HG02870 (cell line): Measurements from ENCODE around the gene ZNF467.

ENCODE experiments used
- ATAC-seq: cut with Tn5 transposase; IDR thresholded peaks from one replicate; pipeline ENCODE4 v1.9.1; 2021; ENCODE audit warnings: mild to moderate bottlenecking, moderate library complexity; ENCODE audit not compliant: unreplicated experiment

ZNF467 gene

GRCh38 chr7:149729983-149730801 is 43.2 kb downstream of the ZNF467 start:
- no peak for ATAC-seq

- no peak for ATAC-seq
Observed at GRCh38 chr7:149729586-149729982, 43.8 kb downstream of the ZNF467 start.

- no peak for ATAC-seq
Observed at GRCh38 chr7:149728491-149729375, 44.7 kb downstream of the ZNF467 start.

GRCh38 chr7:149727899-149728476 is 45.4 kb downstream of the ZNF467 start:
- ATAC-seq: no peak

- ATAC-seq: no peak
Observed at GRCh38 chr7:149727053-149727898, 46.1 kb downstream of the ZNF467 start.

- no peak for ATAC-seq
Observed at GRCh38 chr7:149725916-149726315, 47.5 kb downstream of the ZNF467 start.

- no peak for ATAC-seq
Observed at GRCh38 chr7:149725426-149725821, 48.0 kb downstream of the ZNF467 start.

GRCh38 chr7:149724661-149725425 is 48.5 kb downstream of the ZNF467 start:
- no peak for ATAC-seq

- ATAC-seq: no peak
Observed at GRCh38 chr7:149723795-149724495, 49.4 kb downstream of the ZNF467 start.

- no peak for ATAC-seq
Observed at GRCh38 chr7:149723082-149723767, 50.2 kb downstream of the ZNF467 start.

GRCh38 chr7:149722356-149722957 is 50.9 kb downstream of the ZNF467 start:
- ATAC-seq: no peak

- ATAC-seq: no peak
Observed at GRCh38 chr7:149721084-149721601, 52.2 kb downstream of the ZNF467 start.

GRCh38 chr7:149720372-149721083 is 52.9 kb downstream of the ZNF467 start:
- no peak for ATAC-seq

GRCh38 chr7:149719912-149720335 is 53.5 kb downstream of the ZNF467 start:
- no peak for ATAC-seq

GRCh38 chr7:149719050-149719899 is 54.1 kb downstream of the ZNF467 start:
- no peak for ATAC-seq

- ATAC-seq: no peak
Observed at GRCh38 chr7:149718730-149719049, 54.7 kb downstream of the ZNF467 start.

GRCh38 chr7:149717481-149717880 is 55.9 kb downstream of the ZNF467 start:
- no peak for ATAC-seq
